ENCODE results near the gene PRR5L.

Gene PRR5L

DNA sequence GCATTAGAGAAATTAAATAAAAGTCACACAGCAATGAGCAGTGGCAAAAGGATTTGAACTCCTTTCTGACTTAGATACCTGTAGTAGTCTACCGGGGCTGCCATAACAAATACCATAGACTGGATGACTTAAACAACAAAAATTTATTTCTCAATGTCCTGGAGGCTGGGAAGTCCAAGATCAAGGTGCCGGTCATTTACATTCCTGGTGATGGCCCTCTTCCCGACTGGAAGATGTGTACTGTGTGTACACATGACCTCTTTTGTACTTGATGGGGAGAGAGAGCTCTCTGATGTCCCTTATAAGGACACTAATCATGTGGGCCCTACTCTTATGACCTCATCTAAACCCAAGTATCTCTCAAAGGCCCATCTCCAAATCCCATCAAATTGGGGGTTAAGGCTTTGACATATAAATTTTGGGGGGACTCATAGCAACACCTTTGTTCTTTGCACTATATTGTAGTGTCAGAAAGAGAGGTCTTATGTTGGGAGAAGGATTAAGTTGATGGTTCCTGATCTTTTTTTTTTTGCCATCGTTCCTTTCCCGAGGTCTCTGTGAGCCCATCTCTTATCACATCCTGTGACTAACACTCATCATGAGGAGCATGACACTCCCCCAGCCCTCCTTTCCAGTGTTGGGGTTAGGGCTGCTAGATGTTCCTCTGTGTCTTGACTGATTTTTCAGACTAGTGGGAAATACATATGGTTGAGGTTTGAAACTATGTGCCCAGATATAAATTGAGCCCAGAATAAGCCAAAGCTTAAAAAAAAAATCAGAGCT is 109.7 kb downstream of the PRR5L start:
- no peak for DNase-seq

DNA sequence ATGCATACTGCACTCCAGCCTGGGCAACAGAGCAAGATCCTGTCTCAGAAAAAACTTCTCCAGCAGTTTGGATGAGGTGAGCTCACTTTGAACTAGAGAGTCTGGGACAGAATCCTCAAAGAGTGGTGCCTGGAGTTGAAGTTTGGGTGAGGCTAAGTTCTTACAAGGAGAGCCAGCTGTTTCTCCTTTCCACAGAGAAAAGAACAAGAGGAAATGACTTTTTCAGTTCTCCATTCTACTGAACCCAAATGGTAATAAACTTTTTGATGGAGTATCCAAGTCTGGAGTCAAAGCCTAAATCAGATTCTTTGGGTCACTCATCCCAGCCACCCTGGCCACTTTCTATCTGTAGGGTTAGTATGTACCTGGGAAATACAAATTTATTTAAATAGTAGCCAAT is 111.3 kb downstream of the PRR5L start:
- no peak for DNase-seq

DNA sequence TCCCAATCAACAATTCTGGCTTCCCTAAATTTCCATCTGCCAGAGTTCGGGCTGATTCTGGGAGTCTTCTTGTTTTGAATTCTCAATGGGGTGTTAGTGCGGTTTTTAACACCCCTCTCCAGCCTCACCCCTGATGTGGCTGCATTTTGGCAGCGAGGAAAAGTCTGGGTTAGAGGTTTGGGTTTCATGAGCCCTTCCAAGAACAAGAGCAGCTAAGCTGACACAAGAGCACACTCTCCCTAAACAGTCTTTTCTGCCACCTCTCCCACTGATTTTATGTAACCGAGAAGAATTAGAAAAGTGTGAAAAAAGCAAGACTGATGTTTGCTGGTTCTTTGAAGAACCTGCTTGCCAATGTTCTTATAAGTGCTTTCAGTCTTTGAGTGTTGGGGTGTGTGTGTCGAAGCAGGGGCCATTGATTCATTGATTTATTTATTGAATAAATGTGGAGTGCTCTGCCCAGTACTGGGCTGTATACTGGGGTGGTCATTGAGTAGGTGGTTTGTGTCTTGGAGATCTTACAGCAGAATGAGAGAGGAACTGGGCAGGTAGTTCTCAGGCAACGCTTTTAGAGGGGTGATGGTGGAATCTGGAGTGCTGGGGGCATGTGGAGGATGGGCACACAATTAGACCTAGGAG is 112.5 kb downstream of the PRR5L start:
- no peak for DNase-seq

DNA sequence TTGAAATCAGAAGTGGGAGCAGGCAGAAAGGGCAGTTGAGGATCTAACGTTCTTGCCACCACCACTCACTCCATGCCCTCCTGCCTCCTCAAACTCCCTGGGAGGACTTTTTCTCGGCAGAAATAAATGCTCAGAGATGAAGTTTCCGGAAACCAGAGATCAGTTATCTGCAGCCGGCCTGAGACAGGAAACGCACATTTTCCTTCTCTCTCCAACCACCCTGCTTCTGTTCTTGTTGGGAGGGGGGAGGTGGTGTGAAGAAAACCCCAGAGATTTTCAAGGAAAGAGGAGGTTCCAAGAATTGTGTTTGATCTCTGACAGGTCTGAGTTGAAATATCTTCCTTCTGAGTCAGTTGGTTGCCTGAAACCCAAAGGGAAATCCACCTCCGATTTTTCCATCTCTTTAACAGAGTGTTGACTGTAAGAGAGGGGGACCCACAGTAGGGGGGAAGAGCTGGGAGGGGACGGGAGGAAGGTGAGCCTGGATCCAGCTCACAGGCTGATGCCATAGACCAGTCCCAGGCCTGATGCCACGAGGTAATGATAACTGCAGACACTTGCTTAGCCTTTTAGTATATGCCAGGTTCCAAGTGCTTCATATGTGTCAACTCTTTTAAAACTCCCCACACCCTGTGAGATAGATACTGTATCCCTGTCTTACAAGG is 113.2 kb downstream of the PRR5L start:
- no peak for DNase-seq

DNA sequence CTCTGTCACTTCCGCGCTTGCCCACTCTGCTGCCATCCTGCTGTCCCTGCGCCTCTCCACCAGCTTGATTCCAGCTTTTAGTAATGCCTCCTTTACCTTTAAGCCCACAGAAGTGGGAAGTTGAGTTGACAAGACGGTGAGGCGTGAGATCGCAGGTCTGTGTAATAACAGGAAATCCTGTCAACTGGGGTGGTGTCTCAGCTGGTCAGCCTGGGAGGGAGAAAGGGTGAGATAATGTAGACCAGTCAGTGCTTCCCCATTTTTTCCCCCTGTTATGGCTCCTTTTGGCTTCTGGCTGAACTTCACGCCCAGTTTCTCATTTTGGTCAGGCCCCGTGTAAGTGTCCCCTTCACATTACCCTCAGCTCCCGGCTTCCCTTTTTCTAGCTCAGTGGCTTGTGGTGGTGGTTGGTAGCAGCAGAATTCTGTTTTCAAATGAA is 115.1 kb downstream of the PRR5L start:
- no peak for DNase-seq

DNA sequence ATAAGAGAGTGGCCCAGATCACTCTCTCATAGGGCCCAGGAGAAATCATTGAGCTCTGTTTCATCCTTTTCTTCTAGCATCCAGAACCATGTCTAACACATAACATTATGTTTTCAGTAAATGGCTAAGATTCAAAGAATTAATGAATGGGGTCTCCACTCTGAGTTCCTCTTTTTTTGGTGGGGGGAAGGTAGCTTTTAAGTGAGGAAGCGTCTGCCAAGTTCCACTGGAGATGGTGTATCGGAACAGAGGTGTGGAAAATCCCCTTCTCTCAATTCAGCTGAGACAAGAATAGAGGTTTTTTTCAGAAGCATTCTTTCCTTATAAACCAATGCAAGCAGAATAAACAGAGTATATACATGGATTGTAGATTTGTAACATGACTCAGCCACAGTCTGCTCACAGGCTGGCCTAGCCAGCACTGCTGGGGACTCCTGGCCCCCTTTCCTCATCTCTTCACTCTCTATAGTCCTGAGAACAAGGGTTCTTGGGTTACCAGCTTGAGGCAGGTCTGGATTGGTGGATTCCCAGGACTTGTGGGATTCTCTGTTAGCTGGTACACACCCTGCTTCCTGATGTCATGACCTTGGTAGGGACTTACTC is 116.8 kb downstream of the PRR5L start:
- DNase-seq, result no peak

DNA sequence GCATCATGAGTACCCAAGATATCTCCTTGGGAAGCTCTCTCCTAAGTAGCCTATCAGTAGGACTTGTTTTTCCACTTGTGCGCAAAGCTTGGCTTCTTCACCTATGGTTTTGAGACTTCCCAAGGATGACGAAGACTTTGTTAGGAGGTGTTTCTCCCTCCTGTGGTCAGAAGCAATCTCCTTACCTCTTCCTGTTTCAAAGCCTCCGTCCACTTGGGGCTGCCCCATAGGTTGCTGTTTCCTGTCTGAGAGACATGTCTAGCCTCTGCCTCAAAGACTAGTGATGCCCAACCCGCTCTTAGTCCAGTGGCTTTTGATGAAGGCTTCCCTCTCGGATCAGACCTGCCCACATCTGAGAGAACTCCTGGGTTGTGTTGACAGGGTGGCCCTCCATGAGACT is 121.1 kb downstream of the PRR5L start:
- DNase-seq, result no peak

DNA sequence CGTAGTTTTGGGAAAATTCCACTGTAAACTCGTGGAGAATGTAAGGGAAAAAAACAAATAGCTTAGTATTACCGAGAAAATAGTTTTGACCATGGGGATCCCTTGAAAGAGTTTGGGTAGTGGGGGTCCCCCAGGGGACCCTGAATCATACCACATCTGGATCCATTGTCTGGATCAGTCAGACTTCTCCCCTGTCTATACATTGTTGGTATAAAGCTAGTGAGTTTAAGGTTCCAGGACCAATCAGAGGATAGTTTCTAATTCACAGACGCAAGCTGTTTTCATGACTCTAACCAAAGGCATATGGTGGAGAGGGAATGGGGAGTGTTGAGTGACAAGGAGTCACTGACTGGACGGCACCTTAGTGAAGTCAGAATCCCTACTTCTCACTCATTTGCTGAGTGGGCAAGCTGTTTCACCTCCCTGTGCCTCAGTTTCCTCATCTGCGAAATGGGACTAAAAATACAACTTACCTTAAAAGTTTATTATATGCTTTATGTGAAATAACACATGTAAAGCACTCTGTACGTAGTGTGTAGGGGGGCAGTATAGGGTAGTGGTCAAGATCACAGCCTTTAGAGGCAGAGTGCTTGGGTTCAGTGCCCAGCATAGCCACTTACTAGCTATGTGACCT is 123.8 kb downstream of the PRR5L start:
- no peak for DNase-seq

DNA sequence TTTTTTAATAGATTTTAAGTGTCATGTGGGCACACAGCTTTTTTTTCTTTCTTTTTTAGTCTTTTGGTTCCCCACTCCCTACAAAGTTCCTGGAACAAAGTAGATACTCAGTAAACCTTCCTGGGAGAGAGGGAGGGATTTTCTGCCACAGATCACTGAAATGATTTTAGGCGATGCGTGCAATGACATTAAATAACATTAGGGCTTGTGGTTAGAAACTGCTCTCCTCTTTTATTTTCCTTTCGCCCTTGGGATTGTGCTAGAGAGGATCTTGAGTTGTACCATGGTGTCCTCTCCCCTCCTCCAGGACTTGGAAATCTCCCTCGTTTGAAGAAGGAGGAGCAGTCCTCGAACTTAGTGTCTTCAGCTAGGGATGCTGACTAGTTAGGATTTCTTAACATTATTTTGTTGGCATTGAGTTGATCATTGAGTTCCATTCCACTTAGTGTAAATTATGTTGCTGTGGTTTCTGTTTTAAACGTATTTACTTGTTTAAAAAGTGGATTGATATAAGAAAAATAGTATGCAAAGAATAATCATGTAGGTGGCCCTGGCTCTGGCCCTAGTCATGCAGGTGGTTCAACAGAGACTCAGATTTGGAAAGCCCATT is 125.6 kb downstream of the PRR5L start:
- DNase-seq, result no peak

DNA sequence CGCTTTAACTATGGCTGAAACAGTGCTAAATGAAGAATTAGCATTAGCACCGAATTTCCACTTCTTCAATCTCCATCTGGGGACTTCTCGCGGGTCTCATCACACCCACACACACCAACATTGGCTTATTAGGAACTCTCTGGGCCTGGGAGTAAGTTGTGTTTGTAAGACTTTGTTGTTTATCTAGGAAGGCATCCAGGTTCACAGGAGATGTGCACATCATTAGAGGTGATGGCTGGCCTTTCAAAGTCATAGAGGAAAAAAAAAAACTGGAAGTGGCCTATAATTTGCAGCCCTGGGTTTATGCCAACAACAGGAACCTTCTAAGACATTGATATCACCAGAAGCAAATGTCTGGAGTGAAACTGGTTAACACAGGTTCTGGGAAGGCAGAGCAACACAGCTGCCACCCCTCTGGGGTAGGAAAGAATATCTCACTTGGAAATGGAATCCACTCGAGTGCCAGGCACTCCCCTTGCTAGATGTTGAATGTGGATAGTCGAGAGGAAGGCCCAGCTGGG is 129.5 kb downstream of the PRR5L start:
- no peak for DNase-seq

DNA sequence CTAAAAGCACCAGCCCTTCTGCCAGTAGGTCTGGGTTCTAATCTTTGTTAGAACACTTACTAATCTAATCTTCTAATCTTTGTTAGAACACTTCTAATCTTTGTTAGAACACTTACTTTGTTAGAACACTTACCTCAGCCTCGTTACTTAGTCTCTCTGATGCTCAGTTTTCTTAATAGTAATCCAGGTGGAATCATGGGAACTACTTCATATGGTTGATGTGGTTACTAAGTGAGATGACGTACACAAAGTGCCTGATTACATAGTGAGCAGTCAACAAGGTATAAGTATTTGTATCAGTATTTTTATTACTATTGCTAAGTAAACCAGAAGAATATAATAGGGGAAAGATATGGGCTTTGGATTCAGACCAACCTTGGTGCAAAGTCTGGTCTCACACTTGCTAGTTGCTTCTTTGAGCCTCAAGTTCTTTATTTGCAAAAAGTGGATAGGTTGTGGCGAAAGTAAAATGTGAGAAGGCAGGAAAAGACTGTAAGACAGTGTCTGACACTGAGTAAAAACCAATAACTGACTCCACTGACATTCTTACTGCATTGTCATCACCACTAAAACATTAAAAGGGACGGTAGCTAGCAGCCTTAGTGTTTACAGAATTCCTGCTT is 130.2 kb downstream of the PRR5L start:
- DNase-seq, result no peak

DNA sequence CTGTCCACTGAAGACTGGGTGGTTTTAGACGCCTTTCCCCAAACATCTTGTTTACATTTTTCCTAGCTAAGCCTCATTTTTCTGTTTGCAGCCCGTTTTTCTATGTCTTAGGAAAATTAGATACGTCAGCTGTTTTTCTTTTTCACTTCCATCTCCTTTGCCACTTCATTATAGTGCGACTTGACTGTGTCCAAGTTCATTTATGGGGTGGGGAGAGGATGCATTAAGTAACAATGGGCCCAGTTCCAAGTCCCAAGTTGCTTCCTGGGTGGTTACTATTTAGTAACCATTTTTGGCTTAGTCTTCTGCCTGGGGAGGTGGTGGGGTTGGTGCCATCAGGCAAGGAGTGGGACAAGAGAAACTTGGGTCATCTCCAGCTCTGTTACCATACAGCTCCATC is 131.0 kb downstream of the PRR5L start:
- no peak for DNase-seq

DNA sequence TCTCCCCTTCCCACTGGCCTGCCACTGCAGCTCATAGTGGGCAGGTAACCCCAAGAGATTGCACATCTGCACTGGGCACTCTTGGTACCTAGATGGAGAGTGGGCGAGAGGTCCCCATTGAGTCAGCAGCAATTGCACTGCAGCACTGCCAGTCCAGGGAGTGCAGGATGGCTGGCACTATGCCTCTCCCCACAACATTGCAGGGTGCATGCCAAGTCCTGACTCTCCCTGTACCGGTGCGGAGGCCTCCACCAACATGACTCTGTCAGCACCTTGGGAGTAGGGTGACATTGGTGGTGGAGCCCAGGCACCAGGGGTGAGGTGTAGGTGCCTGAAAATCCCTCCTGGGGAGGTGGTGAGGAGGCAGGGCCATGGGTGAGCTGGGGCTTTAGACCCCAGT is 131.8 kb downstream of the PRR5L start:
- no peak for DNase-seq

DNA sequence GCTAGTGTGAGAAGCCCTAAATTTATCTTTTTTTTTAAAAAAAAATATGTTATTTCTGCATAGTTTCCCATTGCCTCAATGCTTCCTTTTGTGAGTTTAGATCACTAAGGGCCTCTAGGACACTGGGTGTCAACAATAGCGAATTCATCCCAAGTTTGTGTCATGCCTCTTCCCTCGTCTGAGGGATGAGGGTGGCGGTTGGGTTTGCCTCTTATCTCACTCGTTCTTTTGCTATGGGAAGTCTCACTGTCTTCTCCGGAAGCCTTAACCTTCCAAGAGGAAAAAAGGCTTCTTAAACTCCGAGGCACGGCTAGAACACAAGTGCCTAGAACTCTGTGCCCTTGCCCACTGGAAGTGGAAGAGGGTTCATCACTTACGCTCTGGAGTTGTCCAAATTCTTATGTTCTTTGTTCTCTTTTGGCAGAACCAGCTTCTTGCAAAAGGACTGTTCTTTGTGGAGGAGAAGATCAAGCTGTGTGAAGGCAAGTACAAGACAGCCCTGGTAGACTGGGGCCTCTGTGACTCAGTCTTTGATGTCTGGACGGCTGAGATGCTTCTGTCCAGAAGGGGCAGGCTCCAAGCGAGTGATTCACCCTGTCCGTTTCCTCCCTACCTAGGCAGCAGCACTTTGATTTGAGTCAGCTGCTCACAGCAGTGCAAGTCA is 135.5 kb downstream of the PRR5L start:
- DNase-seq, result no peak

DNA sequence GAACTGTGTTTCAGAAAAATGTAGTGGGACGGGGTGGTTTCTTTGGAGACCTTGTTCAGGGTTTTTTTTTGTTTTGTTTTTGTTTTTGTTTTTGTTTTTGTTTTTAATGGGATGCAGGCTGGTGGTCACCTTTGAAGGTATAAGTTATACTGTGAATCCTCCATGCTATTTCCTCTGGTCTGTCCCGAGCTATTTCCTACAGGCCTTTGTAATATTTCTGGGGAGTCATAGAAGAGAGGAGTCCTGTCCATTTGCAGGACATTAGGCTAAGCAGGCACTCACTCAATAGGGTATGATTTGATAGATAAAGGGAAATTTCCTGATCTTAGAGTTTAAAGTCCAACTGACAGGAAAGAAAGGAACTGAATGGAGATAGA is 136.0 kb downstream of the PRR5L start:
- no peak for DNase-seq

DNA sequence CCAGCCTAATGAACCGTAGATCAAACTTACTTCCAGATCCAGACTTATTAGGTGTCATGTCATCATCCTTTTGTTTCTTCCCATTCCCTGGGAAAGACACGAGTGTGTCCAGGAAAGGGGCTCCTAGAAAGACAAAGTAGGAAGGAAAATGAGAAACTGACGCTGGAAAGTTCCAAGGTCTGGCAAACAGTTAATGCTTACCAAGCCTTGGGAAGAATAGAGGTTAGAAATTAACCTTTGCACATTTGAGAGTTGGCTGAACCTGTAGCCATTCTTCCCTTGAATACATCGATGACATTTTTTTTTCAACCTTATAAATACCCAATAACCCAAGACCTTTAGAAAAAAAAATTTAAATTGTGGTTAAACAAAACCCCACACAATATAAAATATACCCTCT is 136.7 kb downstream of the PRR5L start:
- no peak for DNase-seq

DNA sequence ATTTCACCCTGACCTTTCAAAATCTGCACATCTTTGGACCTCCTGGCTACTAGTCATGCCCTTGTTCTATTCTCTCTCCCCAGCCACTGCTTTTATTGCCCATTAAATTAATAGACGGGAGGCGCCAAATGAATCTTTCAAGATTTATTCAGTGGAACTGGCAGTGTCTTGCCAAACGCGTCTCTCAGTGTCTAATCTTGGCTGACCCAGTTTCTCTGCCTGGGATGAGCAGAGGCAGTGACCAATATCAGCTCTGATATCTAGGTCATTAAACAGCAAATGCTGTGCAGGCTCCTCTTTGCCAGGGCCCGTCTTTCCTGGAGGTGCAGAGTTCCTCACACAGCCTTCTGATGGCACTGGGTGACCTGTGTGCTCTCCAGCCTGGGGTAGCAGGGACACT is 140.0 kb downstream of the PRR5L start:
- no peak for DNase-seq

DNA sequence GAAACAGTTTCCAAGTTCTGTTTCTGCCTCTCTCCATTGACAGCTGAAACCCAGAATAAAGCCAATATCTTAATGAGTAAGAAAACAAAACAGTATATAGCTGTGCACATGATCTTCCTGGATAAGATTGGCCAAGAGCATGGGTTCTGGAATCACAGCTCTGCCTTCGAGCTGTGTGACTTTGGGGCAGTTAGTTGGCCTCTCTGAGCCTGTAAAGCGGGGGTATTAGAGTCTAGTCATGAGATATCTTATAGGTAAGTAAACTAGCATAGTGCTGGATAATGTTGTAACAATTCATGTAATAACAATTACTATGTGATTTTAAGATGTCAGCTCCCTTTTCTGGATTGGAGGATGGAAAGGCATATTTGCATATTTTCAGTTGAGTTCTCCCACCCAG is 140.5 kb downstream of the PRR5L start:
- DNase-seq, result no peak

DNA sequence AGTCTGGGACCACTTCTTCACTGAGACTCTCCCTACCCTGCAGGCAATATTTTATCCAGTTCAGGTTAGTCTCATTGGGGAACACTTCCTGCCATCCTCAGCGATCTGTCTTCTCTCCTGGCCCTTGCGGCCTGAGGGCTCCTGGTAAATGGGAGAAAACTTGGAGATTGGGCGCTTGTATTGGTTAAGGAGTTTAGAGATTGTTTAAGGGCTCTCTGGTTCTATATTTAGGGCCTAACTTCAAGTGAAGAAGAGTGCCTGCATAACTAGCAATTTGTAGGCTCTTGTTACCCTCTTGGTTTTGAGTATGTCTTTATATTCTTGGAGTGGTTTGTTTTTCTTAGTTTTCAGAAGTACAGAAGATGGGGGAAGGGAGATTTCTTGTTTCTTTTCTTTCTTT is 141.3 kb downstream of the PRR5L start:
- DNase-seq, result no peak

DNA sequence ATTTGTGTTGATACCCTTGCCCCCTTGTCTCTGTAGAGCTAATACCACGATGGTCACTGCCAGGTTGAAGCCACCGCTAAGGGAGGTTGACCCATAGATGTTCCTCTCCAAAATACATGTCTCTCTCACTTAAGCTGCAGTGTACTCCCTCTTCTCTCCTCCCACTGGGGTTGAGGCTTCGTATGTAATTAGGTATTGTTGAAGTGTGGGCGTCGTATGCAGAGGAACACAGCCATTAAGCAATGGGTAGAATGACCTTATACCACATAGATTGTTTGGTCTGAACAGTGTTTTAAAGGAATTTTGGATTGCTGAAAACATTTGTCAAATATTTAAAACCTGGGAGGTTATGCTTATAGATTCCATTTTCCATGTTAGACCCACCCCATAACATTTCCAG is 142.0 kb downstream of the PRR5L start:
- DNase-seq, result no peak

DNA sequence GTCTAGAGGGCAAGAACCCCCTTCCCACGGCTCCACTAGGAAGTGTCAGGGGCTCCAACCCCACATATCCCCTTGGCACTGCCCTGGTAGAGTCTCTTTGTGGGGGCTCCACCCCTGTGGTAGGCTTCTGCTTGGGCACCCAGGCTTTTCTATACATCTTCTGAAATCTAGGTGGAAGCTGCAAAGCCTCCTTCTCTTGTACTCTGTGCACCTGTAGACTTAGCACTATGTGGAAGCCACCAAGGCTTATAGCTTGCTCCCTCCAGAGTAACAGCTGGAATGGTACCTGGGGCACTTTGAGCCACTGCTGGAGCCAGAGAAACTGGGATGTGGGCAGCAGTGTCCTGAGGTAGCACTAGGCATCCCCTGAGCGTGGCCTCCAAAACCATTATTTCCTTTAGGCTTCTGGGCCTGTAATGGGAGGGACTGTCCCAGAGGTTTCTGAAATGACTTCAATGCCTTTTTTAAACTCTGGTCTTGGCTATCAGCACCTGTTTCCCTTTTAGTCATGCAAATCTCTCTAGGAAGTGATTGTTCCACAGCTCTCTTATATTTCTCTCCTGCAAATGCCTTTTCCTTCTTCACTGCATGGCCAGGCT is 145.6 kb downstream of the PRR5L start:
- DNase-seq, result no peak

Measured in effector CD8-positive, alpha-beta T cell (primary cell).